Hypothalamus (tissue), 51 donors: ENCODE data around the gene MRPL4.
A peak's percentile ranks its signal among the peaks of the same experiment; 100 is the strongest.

Source experiments
- DNase-seq, 51 donors: peaks; one replicate each; lab custom pipeline; 2025; lab: John Stamatoyannopoulos, UW

The MRPL4 gene

DNA sequence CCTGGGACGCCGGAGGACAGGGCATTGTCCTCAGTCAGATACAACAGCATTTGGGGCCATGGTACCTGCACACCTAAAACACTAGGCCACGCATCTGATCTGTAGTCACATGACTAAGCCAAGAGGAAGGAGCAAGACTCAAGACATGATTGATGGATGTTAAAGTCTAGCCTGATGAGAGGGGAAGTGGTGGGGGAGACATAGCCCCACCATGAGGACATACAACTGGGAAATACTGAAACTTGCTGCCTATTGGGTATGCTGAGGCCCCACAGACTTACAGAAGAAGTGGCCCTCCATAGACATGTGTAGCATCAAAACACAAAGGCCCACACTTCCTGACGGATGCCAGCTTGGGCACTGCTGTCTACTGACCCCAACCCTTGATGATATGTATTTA, 33.4 kb downstream of the MRPL4 start:
- no peak for DNase-seq

DNA sequence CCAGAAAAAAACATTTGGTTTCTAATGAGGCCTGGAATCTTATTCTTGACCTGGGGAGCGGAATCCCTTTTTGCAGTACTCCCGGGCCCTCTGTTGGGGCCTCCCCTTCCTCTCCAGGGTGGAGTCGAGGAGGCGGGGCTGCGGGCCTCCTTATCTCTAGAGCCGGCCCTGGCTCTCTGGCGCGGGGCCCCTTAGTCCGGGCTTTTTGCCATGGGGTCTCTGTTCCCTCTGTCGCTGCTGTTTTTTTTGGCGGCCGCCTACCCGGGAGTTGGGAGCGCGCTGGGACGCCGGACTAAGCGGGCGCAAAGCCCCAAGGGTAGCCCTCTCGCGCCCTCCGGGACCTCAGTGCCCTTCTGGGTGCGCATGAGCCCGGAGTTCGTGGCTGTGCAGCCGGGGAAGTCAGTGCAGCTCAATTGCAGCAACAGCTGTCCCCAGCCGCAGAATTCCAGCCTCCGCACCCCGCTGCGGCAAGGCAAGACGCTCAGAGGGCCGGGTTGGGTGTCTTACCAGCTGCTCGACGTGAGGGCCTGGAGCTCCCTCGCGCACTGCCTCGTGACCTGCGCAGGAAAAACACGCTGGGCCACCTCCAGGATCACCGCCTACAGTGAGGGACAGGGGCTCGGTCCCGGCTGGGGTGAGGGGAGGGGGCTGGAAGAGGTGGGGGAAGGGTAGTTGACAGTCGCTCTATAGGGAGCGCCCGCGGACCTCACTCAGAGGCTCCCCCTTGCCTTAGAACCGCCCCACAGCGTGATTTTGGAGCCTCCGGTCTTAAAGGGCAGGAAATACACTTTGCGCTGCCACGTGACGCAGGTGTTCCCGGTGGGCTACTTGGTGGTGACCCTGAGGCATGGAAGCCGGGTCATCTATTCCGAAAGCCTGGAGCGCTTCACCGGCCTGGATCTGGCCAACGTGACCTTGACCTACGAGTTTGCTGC, 35.1 kb downstream of the MRPL4 start, which contains the start of gene ICAM4:
Gene ICAM4 (plus strand): TSS at position 153 of the 935 bp plus-strand sequence. CDS start 58 bp downstream, at position 211.
- no peak for DNase-seq

DNA sequence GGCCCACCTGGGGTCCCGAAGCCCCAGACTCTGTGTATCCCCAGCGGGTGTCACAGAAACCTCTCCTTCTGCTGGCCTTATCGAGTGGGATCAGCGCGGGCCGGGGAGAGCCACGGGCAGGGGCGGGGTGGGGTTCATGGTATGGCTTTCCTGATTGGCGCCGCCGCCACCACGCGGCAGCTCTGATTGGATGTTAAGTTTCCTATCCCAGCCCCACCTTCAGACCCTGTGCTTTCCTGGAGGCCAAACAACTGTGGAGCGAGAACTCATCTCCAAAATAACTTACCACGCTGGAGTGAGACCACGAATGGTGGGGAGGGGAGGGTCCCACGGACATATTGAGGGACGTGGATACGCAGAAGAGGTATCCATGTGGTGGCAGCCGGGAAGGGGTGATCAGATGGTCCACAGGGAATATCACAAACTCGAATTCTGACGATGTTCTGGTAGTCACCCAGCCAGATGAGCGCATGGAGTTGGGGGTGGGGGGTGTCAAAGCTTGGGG, 36.7 kb downstream of the MRPL4 start:
- peak in 4 of 51 donors; percentile 25 to 76 (median 41) for DNase-seq

DNA sequence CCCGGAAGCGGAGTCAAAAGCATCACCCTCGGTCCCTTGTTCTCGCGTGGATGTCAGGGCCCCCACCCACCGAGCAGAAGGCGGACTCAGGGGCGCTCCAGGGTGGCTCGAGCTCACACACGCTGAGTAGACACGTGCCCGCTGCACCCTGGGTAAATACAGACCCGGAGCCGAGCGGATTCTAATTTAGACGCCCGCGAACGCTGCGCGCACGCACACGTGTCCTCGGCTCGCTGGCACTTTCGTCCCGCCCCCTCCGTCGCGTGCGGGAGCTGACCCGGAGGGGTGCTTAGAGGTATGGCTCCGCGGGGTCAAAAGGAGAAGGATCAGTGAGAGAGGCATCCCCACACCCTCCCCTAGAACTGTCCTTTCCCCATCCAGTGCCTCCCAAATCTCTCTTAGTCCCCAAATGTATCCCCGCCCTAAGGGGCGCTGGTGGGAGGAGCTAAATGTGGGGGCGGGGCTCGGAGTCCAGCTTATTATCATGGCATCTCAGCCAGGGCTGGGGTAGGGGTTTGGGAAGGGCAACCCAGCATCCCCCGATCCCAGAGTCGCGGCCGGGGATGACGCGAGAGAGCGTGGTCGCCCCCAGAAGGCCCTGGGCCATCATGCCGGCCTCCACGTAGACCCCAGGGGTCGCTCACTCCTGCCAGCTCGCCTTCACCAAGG, 37.3 kb downstream of the MRPL4 start:
- DNase-seq = peak in 5 of 51 donors; percentile 11 to 79 (median 44)

DNA sequence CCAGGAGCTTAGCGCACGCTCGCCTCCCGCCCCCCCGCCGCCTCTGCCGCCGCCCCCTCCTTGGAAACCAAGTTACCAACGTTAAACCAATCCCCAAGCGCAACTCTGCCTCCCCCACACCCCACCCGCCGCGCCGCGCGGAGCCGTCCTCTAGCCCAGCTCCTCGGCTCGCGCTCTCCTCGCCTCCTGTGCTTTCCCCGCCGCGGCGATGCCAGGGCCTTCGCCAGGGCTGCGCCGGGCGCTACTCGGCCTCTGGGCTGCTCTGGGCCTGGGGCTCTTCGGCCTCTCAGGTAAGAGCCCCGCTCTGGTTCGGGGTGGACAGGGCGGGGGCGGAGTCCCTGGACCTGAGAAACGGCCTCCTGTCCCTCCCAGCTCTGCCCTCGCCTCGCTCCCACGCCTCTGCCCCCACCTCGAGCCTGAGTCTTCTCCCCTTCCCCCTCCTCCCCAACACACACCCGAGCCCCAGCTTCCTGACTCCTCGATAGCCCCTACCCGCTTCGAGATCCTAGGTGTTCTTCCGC, 37.9 kb downstream of the MRPL4 start, which contains the start of gene ICAM5:
Gene ICAM5 (plus strand): TSS at position 117 of the 521 bp plus-strand sequence. CDS start 92 bp downstream, at position 209.
- peak in 6 of 51 donors; percentile 12 to 67 (median 30) for DNase-seq

DNA sequence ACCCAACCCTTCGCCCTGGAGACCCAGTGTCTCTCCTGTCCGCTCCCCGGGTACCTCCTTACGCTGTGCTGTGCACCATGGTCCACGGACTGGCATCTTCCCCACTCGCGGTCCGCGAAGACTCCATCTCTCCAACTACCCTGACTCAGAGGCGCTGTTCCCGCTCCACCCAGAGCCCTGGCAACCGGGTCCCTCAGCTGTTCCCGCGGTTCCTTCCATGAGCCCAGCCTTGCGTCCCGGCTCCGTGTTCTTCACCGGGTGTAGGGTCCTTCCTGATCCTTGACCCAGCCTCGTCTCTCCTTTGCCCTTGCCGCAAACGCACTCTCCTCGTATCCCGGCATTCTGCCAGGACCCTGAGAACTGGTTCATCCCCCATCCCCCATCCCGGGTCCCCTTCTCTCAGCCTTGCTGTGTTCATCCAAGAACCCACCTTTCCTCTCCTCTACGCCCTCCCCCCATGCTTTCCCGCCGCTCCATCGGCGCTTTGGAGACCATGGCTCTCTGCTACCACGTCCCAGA, 38.4 kb downstream of the MRPL4 start:
- no peak for DNase-seq

DNA sequence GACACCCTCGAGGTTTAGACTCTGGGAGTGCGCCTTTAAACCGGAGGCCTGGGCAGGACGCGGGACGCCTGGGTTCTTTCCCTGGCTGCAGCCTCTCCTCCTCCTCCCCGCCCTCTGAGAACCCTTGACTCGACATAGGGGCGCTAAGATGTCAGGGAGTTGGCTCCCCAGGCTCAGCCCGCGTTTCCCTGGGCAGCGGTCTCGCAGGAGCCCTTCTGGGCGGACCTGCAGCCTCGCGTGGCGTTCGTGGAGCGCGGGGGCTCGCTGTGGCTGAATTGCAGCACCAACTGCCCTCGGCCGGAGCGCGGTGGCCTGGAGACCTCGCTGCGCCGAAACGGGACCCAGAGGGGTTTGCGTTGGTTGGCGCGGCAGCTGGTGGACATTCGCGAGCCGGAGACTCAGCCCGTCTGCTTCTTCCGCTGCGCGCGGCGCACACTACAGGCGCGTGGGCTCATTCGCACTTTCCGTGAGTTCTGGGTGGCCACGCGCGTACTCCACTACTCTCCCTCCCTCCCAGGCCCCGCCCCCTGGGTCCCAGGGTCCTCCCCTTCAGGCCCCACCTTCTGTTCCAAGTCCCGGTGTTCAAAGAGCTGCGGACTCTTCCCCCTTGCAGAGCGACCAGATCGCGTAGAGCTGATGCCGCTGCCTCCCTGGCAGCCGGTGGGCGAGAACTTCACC, 39.0 kb downstream of the MRPL4 start:
- DNase-seq = peak in 7 of 51 donors; percentile 4 to 58 (median 15)

DNA sequence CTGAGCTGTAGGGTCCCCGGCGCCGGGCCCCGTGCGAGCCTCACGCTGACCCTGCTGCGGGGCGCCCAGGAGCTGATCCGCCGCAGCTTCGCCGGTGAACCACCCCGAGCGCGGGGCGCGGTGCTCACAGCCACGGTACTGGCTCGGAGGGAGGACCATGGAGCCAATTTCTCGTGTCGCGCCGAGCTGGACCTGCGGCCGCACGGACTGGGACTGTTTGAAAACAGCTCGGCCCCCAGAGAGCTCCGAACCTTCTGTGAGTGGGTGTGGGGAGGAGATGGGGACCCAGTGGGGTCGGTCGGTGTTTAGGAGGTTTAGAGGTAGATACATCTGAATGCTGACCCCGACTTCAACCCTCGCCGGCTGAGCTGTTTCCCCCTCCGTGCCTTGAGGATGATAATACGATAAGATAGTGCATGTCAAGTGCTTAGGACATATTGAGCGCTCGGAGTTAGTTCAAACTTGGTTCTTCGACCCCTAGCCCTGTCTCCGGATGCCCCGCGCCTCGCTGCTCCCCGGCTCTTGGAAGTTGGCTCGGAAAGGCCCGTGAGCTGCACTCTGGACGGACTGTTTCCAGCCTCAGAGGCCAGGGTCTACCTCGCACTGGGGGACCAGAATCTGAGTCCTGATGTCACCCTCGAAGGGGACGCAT, 39.7 kb downstream of the MRPL4 start:
- DNase-seq = no peak

DNA sequence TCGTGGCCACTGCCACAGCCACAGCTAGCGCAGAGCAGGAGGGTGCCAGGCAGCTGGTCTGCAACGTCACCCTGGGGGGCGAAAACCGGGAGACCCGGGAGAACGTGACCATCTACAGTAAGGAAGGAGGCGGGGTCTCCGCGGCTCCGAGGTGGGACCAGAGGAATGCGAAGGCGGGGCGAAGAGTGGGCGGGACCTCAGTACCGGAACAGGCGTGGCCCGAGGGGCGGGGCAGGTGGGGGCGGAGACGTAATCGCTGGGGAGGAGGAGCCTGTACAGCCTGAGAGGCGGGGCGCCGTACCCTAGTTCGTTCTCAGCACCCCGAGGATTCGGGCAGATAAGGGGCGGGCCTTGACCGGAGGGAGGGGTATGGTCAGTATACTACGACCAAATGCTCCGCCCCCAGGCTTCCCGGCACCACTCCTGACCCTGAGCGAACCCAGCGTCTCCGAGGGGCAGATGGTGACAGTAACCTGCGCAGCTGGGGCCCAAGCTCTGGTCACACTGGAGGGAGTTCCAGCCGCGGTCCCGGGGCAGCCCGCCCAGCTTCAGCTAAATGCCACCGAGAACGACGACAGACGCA, 40.3 kb downstream of the MRPL4 start:
- peak in 11 of 51 donors; percentile 10 to 58 (median 40) for DNase-seq

DNA sequence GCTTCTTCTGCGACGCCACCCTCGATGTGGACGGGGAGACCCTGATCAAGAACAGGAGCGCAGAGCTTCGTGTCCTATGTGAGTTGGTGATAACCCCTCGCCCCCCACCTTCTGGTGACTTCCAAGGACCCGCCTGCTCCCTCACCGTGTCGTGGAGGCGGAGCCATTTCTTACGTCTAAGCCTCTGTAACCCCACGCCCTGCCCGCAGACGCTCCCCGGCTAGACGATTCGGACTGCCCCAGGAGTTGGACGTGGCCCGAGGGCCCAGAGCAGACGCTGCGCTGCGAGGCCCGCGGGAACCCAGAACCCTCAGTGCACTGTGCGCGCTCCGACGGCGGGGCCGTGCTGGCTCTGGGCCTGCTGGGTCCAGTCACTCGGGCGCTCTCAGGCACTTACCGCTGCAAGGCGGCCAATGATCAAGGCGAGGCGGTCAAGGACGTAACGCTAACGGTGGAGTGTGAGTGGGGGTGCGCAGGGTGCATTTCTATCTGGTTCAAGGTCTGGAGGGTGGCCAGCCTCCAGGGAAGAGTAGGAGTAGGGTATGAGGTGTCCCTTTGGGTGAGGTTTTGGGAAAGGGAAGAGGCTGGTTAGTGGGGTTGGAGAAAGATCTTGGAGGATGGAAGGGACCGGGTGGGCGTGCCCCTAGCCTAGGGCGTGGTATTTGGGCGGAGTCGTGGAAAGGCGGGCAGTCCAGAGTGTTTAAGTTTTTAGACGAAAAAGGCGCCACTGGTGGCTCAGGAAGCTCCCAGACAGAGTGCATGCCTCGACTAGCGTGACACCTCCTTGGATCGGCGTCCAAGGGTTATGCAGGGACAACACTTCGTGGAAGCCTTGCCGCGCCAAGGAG, 41.0 kb downstream of the MRPL4 start:
- DNase-seq = no peak

DNA sequence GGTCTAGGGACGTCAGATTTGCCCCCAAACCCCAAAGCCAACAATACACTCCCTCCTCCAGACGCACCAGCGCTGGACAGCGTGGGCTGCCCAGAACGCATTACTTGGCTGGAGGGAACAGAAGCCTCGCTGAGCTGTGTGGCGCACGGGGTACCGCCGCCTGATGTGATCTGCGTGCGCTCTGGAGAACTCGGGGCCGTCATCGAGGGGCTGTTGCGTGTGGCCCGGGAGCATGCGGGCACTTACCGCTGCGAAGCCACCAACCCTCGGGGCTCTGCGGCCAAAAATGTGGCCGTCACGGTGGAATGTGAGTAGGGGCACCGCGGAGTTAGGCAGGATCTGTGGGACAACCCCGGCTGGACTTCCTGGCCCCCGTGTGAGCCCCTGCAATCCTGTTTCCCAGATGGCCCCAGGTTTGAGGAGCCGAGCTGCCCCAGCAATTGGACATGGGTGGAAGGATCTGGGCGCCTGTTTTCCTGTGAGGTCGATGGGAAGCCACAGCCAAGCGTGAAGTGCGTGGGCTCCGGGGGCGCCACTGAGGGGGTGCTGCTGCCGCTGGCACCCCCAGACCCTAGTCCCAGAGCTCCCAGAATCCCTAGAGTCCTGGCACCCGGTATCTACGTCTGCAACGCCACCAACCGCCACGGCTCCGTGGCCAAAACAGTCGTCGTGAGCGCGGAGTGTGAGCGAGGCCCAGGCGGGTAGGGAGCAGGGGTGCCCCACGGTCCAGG, 41.8 kb downstream of the MRPL4 start:
- no peak for DNase-seq

DNA sequence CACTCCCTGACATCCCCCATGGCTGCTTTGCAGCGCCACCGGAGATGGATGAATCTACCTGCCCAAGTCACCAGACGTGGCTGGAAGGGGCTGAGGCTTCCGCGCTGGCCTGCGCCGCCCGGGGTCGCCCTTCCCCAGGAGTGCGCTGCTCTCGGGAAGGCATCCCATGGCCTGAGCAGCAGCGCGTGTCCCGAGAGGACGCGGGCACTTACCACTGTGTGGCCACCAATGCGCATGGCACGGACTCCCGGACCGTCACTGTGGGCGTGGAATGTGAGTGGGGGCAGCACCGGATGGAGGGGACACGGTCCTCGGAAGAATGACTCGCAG, 42.3 kb downstream of the MRPL4 start:
- no peak for DNase-seq

DNA sequence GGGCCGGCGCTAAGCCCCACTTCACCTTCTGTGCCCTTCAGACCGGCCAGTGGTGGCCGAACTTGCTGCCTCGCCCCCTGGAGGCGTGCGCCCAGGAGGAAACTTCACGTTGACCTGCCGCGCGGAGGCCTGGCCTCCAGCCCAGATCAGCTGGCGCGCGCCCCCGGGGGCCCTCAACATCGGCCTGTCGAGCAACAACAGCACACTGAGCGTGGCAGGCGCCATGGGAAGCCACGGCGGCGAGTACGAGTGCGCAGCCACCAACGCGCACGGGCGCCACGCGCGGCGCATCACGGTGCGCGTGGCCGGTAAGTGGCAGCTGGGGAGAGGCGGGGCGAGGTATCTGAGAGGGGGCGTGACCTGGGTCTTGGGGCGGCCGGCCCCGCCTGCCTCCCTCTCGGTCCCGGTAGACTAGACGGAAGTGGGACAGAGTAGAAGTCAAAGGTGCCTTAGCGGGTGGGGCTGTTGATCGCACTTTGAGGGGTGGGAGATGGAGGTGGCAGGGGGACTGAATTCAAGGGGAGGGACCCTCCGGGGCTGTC, 43.4 kb downstream of the MRPL4 start:
- DNase-seq = no peak

DNA sequence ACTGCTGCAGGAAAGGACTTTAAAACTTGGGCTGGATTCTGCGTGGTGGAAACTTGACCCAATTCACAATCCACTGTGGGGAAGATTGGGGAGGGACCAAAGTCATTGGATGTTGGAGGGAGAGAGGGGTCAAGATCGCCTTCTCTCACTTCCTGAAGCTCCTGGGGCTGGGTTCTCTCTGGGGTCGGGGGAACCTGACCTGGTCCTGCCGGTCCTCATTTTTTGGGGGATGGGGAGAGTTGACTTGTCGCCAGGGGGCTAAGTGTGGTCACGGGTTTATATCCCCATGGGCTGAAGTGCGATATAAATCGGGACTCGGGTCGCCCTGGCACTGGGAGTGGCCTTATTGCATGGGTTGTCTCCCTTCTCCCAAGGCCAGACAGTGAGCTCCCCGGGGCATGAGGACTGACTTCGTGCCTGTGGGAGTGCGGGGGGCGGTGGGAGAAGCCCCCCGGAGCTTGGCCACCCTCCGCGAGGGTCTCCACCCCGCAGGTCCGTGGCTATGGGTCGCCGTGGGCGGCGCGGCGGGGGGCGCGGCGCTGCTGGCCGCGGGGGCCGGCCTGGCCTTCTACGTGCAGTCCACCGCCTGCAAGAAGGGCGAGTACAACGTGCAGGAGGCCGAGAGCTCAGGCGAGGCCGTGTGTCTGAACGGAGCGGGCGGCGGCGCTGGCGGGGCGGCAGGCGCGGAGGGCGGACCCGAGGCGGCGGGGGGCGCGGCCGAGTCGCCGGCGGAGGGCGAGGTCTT, 44.0 kb downstream of the MRPL4 start:
- DNase-seq = no peak

DNA sequence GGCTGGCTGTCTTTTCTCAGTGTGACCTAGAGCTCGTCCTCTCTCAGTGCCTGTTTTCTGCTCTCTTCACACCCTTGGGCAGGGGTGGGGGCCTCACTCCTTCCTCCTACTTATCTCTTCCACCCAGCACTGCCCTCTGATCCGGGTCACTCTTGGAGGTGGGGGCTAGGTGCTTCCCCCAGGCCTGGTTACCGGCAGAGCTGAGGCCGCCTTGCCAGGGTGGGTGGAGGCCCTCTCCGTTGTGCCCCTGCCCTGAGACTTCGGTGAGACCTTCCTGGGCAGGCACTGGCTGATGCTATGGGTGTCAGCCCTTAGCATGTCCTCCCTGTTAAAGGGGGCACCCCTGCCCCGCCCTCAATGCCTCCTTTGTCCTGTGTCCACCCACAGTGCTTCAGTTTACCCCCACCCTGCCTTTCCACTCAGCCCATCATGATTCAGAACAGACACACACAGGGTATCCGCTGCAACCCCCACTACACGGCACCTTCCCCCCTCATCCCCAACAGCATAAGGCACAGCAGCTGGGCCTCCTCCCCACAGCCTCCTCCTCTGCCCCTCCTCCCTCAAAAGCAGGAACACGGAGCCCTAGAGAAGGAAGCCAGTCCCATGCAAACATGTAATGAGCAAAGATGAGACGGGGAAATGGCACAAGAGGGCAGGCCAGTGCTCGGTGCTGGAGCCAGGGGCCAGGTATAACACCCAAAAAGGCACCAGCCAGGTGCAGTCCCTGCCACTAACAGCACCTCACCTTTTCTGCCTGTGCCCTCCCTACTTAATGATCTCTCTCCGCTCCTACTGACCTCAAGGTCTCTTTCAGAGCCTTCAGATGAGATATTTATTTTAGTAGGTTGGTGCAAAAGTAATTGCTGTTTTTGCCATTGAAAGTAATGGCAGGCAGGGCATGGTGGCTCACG, 47.8 kb downstream of the MRPL4 start:
- DNase-seq = peak in 1 of 51 donors; percentile 50
